SH-SY5Y (cell line): ENCODE results near the gene DDIAS.

Experiments used
- GATA2 ChIP-seq: IDR thresholded peaks from 2 replicates; pipeline ENCODE4 v1.6.1; 2011; ENCODE audit warnings: mild to moderate bottlenecking, low read depth, low read length
- GATA3 ChIP-seq: IDR thresholded peaks from 2 replicates; pipeline ENCODE4 v1.6.1; 2011; ENCODE audit warnings: low read depth, mild to moderate bottlenecking, low read length, moderate library complexity

Gene DDIAS

GRCh38 chr11:82930229-82930628, 28.7 kb downstream of the DDIAS start:
- no peak for TF ChIP-seq GATA3
- TF ChIP-seq GATA2, result no peak

GRCh38 chr11:82930734-82931133, 29.2 kb downstream of the DDIAS start:
- no peak for TF ChIP-seq GATA3
- TF ChIP-seq GATA2, result no peak

GRCh38 chr11:82932564-82932963, 31.0 kb downstream of the DDIAS start:
- TF ChIP-seq GATA3, result no peak
- no peak for TF ChIP-seq GATA2

GRCh38 chr11:82936261-82936660, 34.7 kb downstream of the DDIAS start:
- TF ChIP-seq GATA3, result no peak
- no peak for TF ChIP-seq GATA2

- TF ChIP-seq GATA3, result no peak
Measured at GRCh38 chr11:82937554-82937953, 36.0 kb downstream of the DDIAS start.

GRCh38 chr11:82939456-82939855, 37.9 kb downstream of the DDIAS start:
- TF ChIP-seq GATA2 (no peak), GATA3 (no peak)

GRCh38 chr11:82942376-82942775, 40.8 kb downstream of the DDIAS start:
- TF ChIP-seq GATA2 (no peak), GATA3 (no peak)

GRCh38 chr11:82944198-82944597, 42.7 kb downstream of the DDIAS start:
- TF ChIP-seq GATA3 (no peak), GATA2 (no peak)

GRCh38 chr11:82945682-82946081, 44.1 kb downstream of the DDIAS start:
- no peak for TF ChIP-seq GATA3
- no peak for TF ChIP-seq GATA2

GRCh38 chr11:82949352-82949751, 47.8 kb downstream of the DDIAS start:
- no peak for TF ChIP-seq GATA3
- TF ChIP-seq GATA2, result no peak

- TF ChIP-seq GATA2, result no peak
- TF ChIP-seq GATA3, result no peak
Measured at GRCh38 chr11:82959987-82960778, 58.6 kb downstream of the DDIAS start.

- TF ChIP-seq GATA2, result no peak
- TF ChIP-seq GATA3, result no peak
Measured at GRCh38 chr11:82960779-82961143, 59.2 kb downstream of the DDIAS start.

- no peak for TF ChIP-seq GATA2
- TF ChIP-seq GATA3, result no peak
Measured at GRCh38 chr11:82967381-82967780, 65.8 kb downstream of the DDIAS start.

- TF ChIP-seq GATA2, result no peak
- TF ChIP-seq GATA3, result no peak
Measured at GRCh38 chr11:82969811-82970210, 68.3 kb downstream of the DDIAS start.

- TF ChIP-seq GATA2, result no peak
- no peak for TF ChIP-seq GATA3
Measured at GRCh38 chr11:82972103-82972502, 70.6 kb downstream of the DDIAS start.

- no peak for TF ChIP-seq GATA2
- TF ChIP-seq GATA3, result no peak
Measured at GRCh38 chr11:82974135-82974534, 72.6 kb downstream of the DDIAS start.

- TF ChIP-seq GATA3 (no peak), GATA2 (no peak)
Measured at GRCh38 chr11:82974851-82975250, 73.3 kb downstream of the DDIAS start.
